H1 (cell line): ENCODE data around the gene ACTG2. TPM values are rescaled to one million over a fixed set of nuclear protein-coding genes. Genes with fewer than 3 reads are reported as not detected.

Source experiments
- CTCF ChIA-PET: fragments of 300-600 bp; sonication (Branson Sonifier 250); formaldehyde crosslinking; loops from one replicate; lab custom pipeline; 2021; ENCODE audit not compliant: partially characterized antibody; lab: Charles Lee
- POLR2A ChIA-PET: fragments of 300-600 bp; sonication (Branson Sonifier 250); formaldehyde crosslinking; loops from one replicate; lab custom pipeline; 2021; ENCODE audit warnings: inconsistent platforms; ENCODE audit not compliant: partially characterized antibody; lab: Charles Lee
- DNase-seq, 2 experiments: peaks; one replicate each; pipeline versions ENCODE4 v3.0.0 to v3.0.0-alpha.2; 2010 to 2022; ENCODE audit warnings: low spot score in 2 of 2, low read depth in 1 of 2, mixed read lengths in 1 of 2
- FAIRE-seq: peaks from 2 replicates; lab custom pipeline; 2011; peaks lifted over from hg19 to GRCh38; lab: Jason Lieb, UNC
- H2AFZ ChIP-seq: 2 replicates; pipeline ENCODE4 v1.8.1; 2012; ENCODE audit warnings: low read length, inconsistent platforms
- H2AK5ac ChIP-seq: 2 replicates; pipeline ENCODE4 v1.6.1; 2013; ENCODE audit warnings: low read depth, low read length
- H2BK120ac ChIP-seq: replicated peaks from 2 replicates; pipeline ENCODE3; 2013; ENCODE audit warnings: low read depth, low read length, inconsistent platforms
- H2BK12ac ChIP-seq: 2 replicates; pipeline ENCODE4 v1.6.1; 2013; ENCODE audit warnings: low read depth, low read length
- H2BK15ac ChIP-seq: 2 replicates; pipeline ENCODE4 v1.6.1; 2013; ENCODE audit warnings: low read length
- H2BK20ac ChIP-seq: 2 replicates; pipeline ENCODE4 v1.6.1; 2013; ENCODE audit warnings: low read length
- H2BK5ac ChIP-seq: 2 replicates; pipeline ENCODE4 v1.6.1; 2013; ENCODE audit warnings: low read depth, low read length
- H3K14ac ChIP-seq: 2 replicates; pipeline ENCODE4 v1.6.1; 2013; ENCODE audit warnings: inconsistent platforms; ENCODE audit not compliant: insufficient read length
- H3K18ac ChIP-seq: 2 replicates; pipeline ENCODE4 v1.6.1; 2013; ENCODE audit warnings: low read length; ENCODE audit errors: extremely low read depth
- H3K23ac ChIP-seq: 2 replicates; pipeline ENCODE4 v1.6.1; 2013; ENCODE audit warnings: inconsistent platforms; ENCODE audit not compliant: insufficient read length
- H3K23me2 ChIP-seq: 2 replicates; pipeline ENCODE4 v1.6.1; 2013; ENCODE audit warnings: low read depth, low read length
- H3K27ac ChIP-seq: 2 replicates; pipeline ENCODE4 v1.6.1; 2011; ENCODE audit warnings: low read depth, low read length, inconsistent platforms
- H3K27me3 ChIP-seq, 4 experiments: replicated peaks in 1 of 4; 1 replicate in 1 of 4; 2 replicates in 3 of 4; pipeline versions ENCODE4 v1.6.1 to v1.8.1; 2011 to 2013; ENCODE audit warnings: low read length in 3 of 4, mild to moderate bottlenecking in 3 of 4, inconsistent platforms in 2 of 4, mixed read lengths in 2 of 4, moderate library complexity in 1 of 4; ENCODE audit not compliant: control insufficient read depth in 3 of 4, insufficient read depth in 3 of 4; ENCODE audit errors: extremely low read depth in 1 of 4
- H3K36me3 ChIP-seq, 4 experiments: 2 replicates each; pipeline versions ENCODE4 v1.6.1 to v1.8.1; 2011 to 2013; ENCODE audit warnings: mild to moderate bottlenecking in 4 of 4, low read length in 3 of 4, moderate library complexity in 2 of 4, control low read depth in 1 of 4, inconsistent platforms in 1 of 4; ENCODE audit not compliant: insufficient read depth in 4 of 4, control insufficient read depth in 2 of 4
- H3K4ac ChIP-seq: replicated peaks from 2 replicates; pipeline ENCODE3; 2013; ENCODE audit warnings: low read length, low read depth, mixed read lengths, inconsistent platforms; ENCODE audit not compliant: insufficient read length
- H3K4me1 ChIP-seq, 4 experiments: replicated peaks in 1 of 4; 1 replicate in 1 of 4; 2 replicates in 3 of 4; pipeline versions ENCODE4 v1.6.1 to v1.8.1; 2011 to 2013; ENCODE audit warnings: low read length in 3 of 4, inconsistent platforms in 2 of 4, mixed read lengths in 1 of 4; ENCODE audit not compliant: insufficient read depth in 4 of 4, control insufficient read depth in 3 of 4
- H3K4me2 ChIP-seq, 2 experiments: 2 replicates each; pipeline versions ENCODE4 v1.6.1 to v1.8.1; 2011 to 2013; ENCODE audit warnings: low read depth in 2 of 2, low read length in 2 of 2, control low read depth in 1 of 2, inconsistent platforms in 1 of 2, mild to moderate bottlenecking in 1 of 2; ENCODE audit not compliant: insufficient read depth in 1 of 2
- H3K4me3 ChIP-seq, 4 experiments: fragments of 200-600, 300-600 bp in 1 of 4; sonication (generic), shearing (Covaris generic), sonication (Bioruptor Twin) in 1 of 4; 2 replicates each; pipeline versions ENCODE4 v1.5.1 to v1.8.1; 2011 to 2016; ENCODE audit warnings: low read length in 4 of 4, low read depth in 3 of 4, control low read depth in 2 of 4, inconsistent platforms in 2 of 4, mild to moderate bottlenecking in 2 of 4, mixed read lengths in 1 of 4, moderate library complexity in 1 of 4; ENCODE audit not compliant: insufficient read depth in 2 of 4; ENCODE audit errors: extremely low read depth in 1 of 4
- H3K56ac ChIP-seq: replicated peaks from 2 replicates; pipeline ENCODE3; 2013; ENCODE audit warnings: low read depth, mild to moderate bottlenecking, mixed read lengths, low read length, inconsistent platforms; ENCODE audit not compliant: insufficient read length
- H3K79me1 ChIP-seq: 2 replicates; pipeline ENCODE4 v1.6.1; 2013; ENCODE audit warnings: low read depth, low read length, control low read depth
- H3K79me2 ChIP-seq, 2 experiments: 2 replicates each; pipeline versions ENCODE4 v1.6.1 to v1.8.1; 2012 to 2013; ENCODE audit warnings: low read length in 2 of 2, mild to moderate bottlenecking in 2 of 2, inconsistent platforms in 1 of 2; ENCODE audit not compliant: insufficient read depth in 2 of 2, control insufficient read depth in 1 of 2
- H3K9ac ChIP-seq, 4 experiments: replicated peaks in 1 of 4; 1 replicate in 1 of 4; 2 replicates in 3 of 4; pipeline versions ENCODE4 v1.6.1 to v1.8.1; 2011 to 2013; ENCODE audit warnings: low read depth in 3 of 4, low read length in 3 of 4, control low read depth in 2 of 4, mild to moderate bottlenecking in 2 of 4, moderate library complexity in 2 of 4, inconsistent platforms in 1 of 4; ENCODE audit errors: extremely low read depth in 1 of 4
- H3K9me3 ChIP-seq, 2 experiments: 2 replicates each; pipeline versions ENCODE4 v1.6.1 to v1.8.1; 2012 to 2013; ENCODE audit warnings: mild to moderate bottlenecking in 2 of 2, moderate library complexity in 2 of 2, control low read depth in 1 of 2, inconsistent platforms in 1 of 2, low read depth in 1 of 2, low read length in 1 of 2, mixed read lengths in 1 of 2; ENCODE audit not compliant: insufficient read depth in 2 of 2
- H4K20me1 ChIP-seq, 2 experiments: replicated peaks in 1 of 2; 2 replicates each; pipeline versions ENCODE3 to v1.8.1; 2011 to 2013; ENCODE audit warnings: inconsistent platforms in 2 of 2, low read length in 2 of 2, mild to moderate bottlenecking in 1 of 2; ENCODE audit not compliant: insufficient read depth in 2 of 2, control insufficient read depth in 1 of 2
- H4K5ac ChIP-seq: 2 replicates; pipeline ENCODE4 v1.6.1; 2013; ENCODE audit warnings: low read length, low read depth, mixed read lengths, inconsistent platforms; ENCODE audit not compliant: insufficient read length
- H4K8ac ChIP-seq: 2 replicates; pipeline ENCODE4 v1.8.0; 2013; ENCODE audit warnings: mild to moderate bottlenecking, moderate library complexity, low read length, inconsistent platforms; ENCODE audit not compliant: insufficient read depth; ENCODE audit errors: extremely low read depth
- H4K91ac ChIP-seq: replicated peaks from 2 replicates; pipeline ENCODE3; 2013; ENCODE audit warnings: low read length, mixed read lengths, inconsistent platforms; ENCODE audit not compliant: insufficient read length
- ASH2L ChIP-seq: fragments of 200-600, 300-600 bp; sonication (generic); IDR thresholded peaks from one replicate; pipeline ENCODE4 v1.7.1; 2017; ENCODE audit warnings: low read length
- BRCA1 ChIP-seq: IDR thresholded peaks from 2 replicates; pipeline ENCODE4 v1.6.1; 2012; ENCODE audit warnings: low read depth, low read length, improper control_type of control experiment
- CHD1 ChIP-seq: IDR thresholded peaks from 2 replicates; pipeline ENCODE4 v1.6.1; 2012; ENCODE audit warnings: low read depth, low read length, improper control_type of control experiment
- POLR2AphosphoS5 ChIP-seq: IDR thresholded peaks from 2 replicates; pipeline ENCODE4 v1.6.1; 2011; ENCODE audit warnings: low read depth, low read length
- SIRT6 ChIP-seq: IDR thresholded peaks from one replicate; pipeline ENCODE4 v1.7.1; 2012; ENCODE audit warnings: low read length, inconsistent platforms
- SP1 ChIP-seq: IDR thresholded peaks from 2 replicates; pipeline ENCODE4 v1.6.1; 2011; ENCODE audit warnings: low read depth, low read length
- SRF ChIP-seq: IDR thresholded peaks from 2 replicates; pipeline ENCODE4 v1.6.1; 2011; ENCODE audit warnings: mild to moderate bottlenecking, low read depth, low read length, moderate library complexity
- SUZ12 ChIP-seq: fragments of 200-600 bp; sonication (generic); IDR thresholded peaks from 2 replicates; pipeline ENCODE4 v1.6.1; 2012; ENCODE audit warnings: mild to moderate bottlenecking, inconsistent platforms, low read length, moderate library complexity, mixed read lengths
- TBP ChIP-seq: IDR thresholded peaks from 2 replicates; pipeline ENCODE4 v1.6.1; 2011; ENCODE audit warnings: low read depth, low read length, improper control_type of control experiment
- WGBS, 2 experiments: shearing (Covaris generic) in 1 of 2; methylation state at CpG; one replicate each; pipeline versions ENCODE4 v1.1.6 to v1.1.7; 2013 to 2015; ENCODE audit warnings: low lambda C conversion rate in 2 of 2, mixed read lengths in 2 of 2, inconsistent platforms in 1 of 2, low coverage in 1 of 2, missing lambda C conversion rate in 1 of 2; ENCODE audit not compliant: insufficient replicate concordance in 2 of 2, insufficient coverage in 1 of 2, insufficient read length in 1 of 2; ENCODE audit errors: extremely low coverage in 1 of 2, missing lambda C conversion rate in 1 of 2; 5-methylcytosine and 5-hydroxymethylcytosine counted together
- polyA plus RNA-seq, 7 experiments: library from polyadenylated mRNA; depleted of rRNA in 3 of 7; stranded (reverse) in 5 of 7; unstranded in 2 of 7; fragments of >200 nt in 5 of 7; fragments of 200-250 nt in 2 of 7; gene quantifications; 1 replicate in 5 of 7; 2 replicates in 1 of 7; 4 replicates in 1 of 7; pipeline versions ENCODE4 v1.2.1 to v1.2.3, GENCODE V29; 2011 to 2013; ENCODE audit warnings: missing spikeins in 2 of 7, mixed read lengths in 2 of 7
- total RNA-seq: library from RNA; stranded (reverse); fragmentation: NEBNext Ultra II Directional; extraction: Animal tissue kit (Norgen Biotek cat#: 25700); gene quantifications from 2 replicates; pipeline ENCODE4 v1.2.1, GENCODE V29; 2021
- TF ChIP-seq, protein P1 (sequence below): IDR thresholded peaks from 2 replicates; pipeline ENCODE4 v1.6.1; 2012; ENCODE audit warnings: low read length, inconsistent platforms
- TF ChIP-seq, protein P2 (sequence below): IDR thresholded peaks from 2 replicates; pipeline ENCODE4 v1.6.1; 2012; ENCODE audit warnings: inconsistent platforms
- TF ChIP-seq, protein P3 (sequence below): IDR thresholded peaks from 2 replicates; pipeline ENCODE4 v1.6.1; 2011; ENCODE audit warnings: low read length, improper control_type of control experiment

Gene ACTG2
- total and polyA plus RNA-seq, 2 of the 8 experiments (the other 6 are each of a cell fraction or from before 2014, with no cell fraction given), result 6.2 to 13.7 TPM

DNA sequence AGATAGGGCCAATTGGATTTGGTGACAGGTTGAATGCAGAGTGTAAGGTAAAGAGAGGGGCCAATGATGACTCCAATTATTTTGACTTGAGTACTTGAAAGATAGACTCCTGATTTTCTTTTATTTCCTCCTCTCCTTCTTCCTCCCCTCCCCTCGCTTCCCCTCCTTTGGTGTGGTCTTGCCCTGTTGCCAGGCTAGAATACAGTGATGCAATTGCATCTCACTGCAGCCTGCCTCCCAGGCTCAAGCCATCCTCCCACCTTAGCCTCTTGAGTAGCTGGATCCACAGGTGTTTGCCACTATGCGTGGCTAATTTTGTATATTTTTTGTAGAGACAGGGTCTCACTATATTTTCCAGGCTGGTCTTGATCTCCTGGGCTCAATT lies 36.1 kb downstream of the ACTG2 start:
- H3K4me3 ChIP-seq, result no peak overlapping the region
- H4K20me1 ChIP-seq, result peaks cover 5 to 12% of the 10 kb centered on the region in 2 experiments
- no peak overlapping the region for H3K27ac ChIP-seq
- H4K91ac ChIP-seq, result no peak overlapping the region
- H3K14ac ChIP-seq, result no peak overlapping the region
- DNase-seq, result no peak
- H4K5ac ChIP-seq, result no peak overlapping the region
- no peak overlapping the region for H3K4ac ChIP-seq
- H3K79me2 ChIP-seq, result peaks cover 19 to 69% of the 10 kb centered on the region in 2 experiments
- no peak overlapping the region for H2BK12ac ChIP-seq
- H3K36me3 ChIP-seq, result peaks cover 0 to 7% (median 1%) of the 10 kb centered on the region in 4 experiments; a peak in 4 of 8 replicates
- no peak overlapping the region for H3K18ac ChIP-seq
- no peak overlapping the region for H2AK5ac ChIP-seq
- no peak overlapping the region for H2BK20ac ChIP-seq
- no peak overlapping the region for H3K9ac ChIP-seq
- no peak overlapping the region for H3K23ac ChIP-seq
- no peak overlapping the region for H3K56ac ChIP-seq
- POLR2A ChIA-PET, result interaction anchor here (1.4 kb wide), 1 partner anchor 9 kb away, joined by 3 read pairs; no protein-coding TSS in a partner anchor
- no peak overlapping the region for H2BK15ac ChIP-seq
- H3K27me3 ChIP-seq, result no peaks in the 10 kb centered on the region
- no peak overlapping the region for H2BK120ac ChIP-seq
- H2AFZ ChIP-seq, result no peak overlapping the region
- FAIRE-seq, result no peak
- no peak overlapping the region; the same call in 1 of the 2 replicates for H2BK5ac ChIP-seq
- no peak overlapping the region for H4K8ac ChIP-seq
- H3K4me1 ChIP-seq, result peaks cover 0 to 4% (median 1%) of the 10 kb centered on the region in 4 experiments; a peak in 2 of 7 replicates
- no peaks in the 10 kb centered on the region for H3K9me3 ChIP-seq
- CTCF ChIA-PET, result interaction anchor here (0.7 to 1.6 kb wide), 4 partner anchors 10 to 152 kb away, joined by 3 to 5 read pairs (median 4); no protein-coding TSS in a partner anchor
- no peaks in the 10 kb centered on the region; the same call in 1 of the 2 replicates for H3K23me2 ChIP-seq
- H3K4me2 ChIP-seq, result peak overlapping the region in 1 of 2 experiments; percentile 2; a peak in 2 of 4 replicates
- H3K79me1 ChIP-seq, result peaks cover 13% of the 10 kb centered on the region
- 86% methylated on average over 2 of the region's 2 CpGs; no CpG with 5 or more reads in 1 of the 2 experiments for whole genome bisulfite sequencing, 2 experiments
- no peak for TF ChIP-seq SUZ12
- no peak for TF ChIP-seq TBP
- no peak for TF ChIP-seq SP1
- no peak for TF ChIP-seq POLR2AphosphoS5
- no peak for TF ChIP-seq SRF
- TF ChIP-seq CHD1, result no peak
- no peak for TF ChIP-seq BRCA1
- TF ChIP-seq, protein P1, sequence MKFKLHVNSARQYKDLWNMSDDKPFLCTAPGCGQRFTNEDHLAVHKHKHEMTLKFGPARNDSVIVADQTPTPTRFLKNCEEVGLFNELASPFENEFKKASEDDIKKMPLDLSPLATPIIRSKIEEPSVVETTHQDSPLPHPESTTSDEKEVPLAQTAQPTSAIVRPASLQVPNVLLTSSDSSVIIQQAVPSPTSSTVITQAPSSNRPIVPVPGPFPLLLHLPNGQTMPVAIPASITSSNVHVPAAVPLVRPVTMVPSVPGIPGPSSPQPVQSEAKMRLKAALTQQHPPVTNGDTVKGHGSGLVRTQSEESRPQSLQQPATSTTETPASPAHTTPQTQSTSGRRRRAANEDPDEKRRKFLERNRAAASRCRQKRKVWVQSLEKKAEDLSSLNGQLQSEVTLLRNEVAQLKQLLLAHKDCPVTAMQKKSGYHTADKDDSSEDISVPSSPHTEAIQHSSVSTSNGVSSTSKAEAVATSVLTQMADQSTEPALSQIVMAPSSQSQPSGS, result no peak
- TF ChIP-seq ASH2L, result no peak
- no peak for TF ChIP-seq SIRT6
- TF ChIP-seq, protein P2, sequence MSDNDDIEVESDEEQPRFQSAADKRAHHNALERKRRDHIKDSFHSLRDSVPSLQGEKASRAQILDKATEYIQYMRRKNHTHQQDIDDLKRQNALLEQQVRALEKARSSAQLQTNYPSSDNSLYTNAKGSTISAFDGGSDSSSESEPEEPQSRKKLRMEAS, result no peak
- TF ChIP-seq, protein P3, sequence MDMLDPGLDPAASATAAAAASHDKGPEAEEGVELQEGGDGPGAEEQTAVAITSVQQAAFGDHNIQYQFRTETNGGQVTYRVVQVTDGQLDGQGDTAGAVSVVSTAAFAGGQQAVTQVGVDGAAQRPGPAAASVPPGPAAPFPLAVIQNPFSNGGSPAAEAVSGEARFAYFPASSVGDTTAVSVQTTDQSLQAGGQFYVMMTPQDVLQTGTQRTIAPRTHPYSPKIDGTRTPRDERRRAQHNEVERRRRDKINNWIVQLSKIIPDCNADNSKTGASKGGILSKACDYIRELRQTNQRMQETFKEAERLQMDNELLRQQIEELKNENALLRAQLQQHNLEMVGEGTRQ, result no peak
